HG03196 (cell line): ENCODE data around the gene MEX3C.

Source experiments
- ATAC-seq: cut with Tn5 transposase; IDR thresholded peaks from one replicate; pipeline ENCODE4 v1.9.1; 2021; ENCODE audit not compliant: unreplicated experiment

The MEX3C gene

DNA sequence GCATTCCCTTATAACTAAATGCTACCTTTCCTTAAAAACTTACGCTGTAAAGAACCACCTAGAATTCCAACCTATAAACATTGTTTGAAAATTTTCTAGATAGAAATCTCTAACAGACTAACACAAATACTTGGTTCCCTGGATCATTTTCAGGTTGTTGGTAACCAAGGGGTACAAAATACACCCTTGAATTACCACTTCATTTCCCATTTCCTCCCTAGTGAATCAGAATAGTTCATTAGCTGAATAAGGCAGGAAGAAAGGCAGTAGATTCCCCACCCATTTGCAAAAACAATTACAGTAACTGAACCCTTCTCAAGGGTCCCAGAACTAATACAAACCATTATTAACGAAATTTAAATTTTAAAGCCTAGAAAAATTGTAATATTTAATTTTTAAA is 5.5 kb downstream of the MEX3C start:
- no peak for ATAC-seq

DNA sequence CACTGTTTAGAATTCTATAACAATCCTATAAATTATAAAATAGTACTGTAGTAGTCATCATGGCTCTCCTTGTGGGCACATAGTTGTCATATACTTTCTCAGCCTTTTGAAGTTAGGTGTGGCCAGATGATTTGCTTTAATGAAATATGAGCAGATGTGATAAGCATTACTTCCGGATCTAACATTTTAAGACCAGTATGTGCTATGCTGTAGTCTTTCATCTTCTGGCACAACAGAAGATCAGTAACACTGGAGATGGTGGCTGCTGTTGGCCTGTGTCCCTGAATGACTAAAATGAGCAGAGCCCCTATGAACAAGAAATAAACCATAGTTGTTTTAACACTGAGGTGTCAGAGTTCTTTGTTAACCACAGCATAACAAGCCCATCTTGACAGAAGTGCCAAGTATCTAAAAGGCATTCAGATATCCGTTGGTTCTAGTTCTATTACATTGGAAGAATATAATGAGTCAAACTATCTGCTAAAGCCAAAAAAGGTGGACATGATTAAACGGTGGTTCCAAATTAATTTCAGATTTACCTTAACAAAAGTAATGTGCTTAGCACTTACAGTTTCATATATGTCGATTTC is 6.3 kb downstream of the MEX3C start:
- ATAC-seq: no peak

DNA sequence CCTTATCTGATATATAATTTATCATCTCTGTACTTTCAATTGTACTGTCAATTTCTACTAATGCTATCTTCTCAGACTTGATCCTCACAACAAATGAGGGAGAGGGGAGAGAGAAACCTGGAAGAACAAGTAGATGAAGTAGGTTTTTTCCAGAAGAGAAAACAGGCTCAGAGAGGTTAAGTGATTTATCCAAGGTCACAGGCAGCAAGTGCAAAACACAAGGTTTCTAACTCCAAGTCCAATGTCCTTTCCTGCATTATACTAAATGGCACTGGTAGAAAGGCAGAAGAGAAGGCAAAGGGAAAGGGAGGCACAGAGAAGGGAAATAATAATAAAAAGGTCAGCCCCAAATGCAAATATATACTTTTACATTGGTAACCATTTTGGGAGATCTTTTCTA is 7.5 kb downstream of the MEX3C start:
- ATAC-seq: no peak

DNA sequence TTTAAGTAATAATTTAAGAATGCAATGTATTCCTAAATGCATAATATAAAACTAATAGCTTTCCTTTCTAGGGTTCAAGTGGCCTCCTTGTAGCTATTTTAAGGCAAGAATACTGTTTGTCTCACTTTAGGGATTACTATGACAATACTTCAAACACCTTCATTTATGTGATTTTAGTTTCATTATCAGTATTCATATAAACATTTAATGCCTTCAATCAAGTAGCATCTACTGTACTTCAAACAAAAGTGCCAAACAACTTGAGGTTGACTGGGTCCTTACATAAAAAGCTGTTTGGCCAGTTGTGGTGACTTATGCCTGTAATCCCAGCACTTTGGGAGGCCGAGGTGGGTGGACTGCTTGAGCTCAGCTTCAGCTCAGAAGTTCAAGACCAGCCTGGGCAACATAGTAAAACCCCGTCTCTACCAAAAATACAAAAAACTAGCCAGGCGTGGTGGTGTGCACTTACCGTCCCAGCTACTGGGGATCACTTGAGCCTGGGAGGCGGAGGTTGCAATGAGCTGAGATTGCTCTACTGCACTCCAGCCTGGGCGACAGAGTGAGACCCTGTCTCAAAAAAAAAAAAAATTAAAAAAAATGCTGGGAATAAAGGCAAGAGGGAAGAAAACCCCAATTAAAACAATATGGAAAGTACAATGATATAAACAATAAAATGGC is 9.3 kb downstream of the MEX3C start:
- ATAC-seq: no peak

DNA sequence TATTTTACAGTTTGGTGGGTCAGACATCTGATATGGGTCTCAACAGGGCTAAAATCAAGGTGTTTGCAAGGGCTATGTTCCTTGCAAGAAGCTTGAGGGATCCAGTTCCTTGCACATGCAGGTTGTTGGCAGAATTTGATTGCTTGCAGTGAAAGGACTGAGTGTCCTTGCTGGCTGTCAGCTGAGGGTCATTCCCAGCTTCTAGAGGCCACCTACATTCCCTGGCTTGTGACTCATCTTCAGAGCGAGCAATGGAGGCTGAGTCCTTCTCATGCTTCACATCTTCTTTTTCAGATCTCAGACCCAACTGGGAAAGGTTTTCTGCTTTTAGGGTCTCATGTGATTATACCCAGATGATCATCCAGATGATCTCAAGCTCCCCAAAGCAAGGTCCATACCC is 12.4 kb downstream of the MEX3C start:
- no peak for ATAC-seq

DNA sequence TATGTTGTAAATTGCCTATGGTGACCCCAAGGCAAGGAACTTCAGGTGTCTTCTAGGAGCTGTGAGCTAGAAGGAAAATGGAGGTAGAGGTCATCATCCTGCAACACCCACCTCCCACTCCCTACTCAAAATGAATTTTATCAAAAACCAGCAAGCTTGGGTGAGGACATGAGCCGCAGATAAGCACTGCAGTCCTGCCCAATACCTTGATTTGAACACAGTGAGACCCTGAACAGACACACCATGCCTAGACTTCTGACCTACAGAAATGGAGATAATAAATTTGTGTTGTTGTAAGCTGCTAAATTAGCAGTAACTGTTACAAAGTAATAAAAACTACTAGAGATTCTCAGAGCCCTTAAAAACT is 13.4 kb downstream of the MEX3C start:
- ATAC-seq: no peak

DNA sequence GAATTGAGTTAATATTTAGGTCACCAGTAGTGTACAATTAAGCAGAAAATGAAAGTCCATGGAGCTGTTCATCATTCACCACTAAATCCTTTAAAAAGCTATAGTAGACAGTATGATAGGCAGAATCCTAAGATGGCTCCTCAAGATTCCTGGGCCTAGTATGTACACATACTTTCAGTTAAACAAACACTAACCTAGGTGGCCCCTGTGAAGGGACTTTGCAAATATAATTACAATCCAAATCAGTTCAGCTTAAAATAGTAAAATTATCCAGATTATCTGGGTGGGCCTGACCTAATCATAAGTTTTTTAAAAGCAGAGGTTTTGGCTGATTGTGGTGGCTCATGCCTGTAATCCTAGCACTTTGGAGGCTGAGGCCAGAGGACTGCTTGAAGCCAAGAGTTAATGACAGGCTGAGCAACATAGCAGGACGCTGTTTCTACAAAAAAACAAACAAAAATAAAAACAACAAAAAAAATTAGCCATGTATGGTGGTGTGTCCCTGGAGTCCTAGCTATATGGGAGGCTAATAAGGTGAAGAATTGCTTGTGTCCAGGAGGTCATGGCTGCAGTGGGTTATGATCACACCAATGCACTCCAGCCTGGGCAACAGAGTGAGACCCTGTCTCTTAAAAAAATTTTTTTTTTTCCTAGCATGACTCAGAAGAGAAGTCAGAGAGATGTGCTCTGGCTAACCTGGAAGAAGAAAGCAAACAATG is 13.9 kb downstream of the MEX3C start:
- ATAC-seq: no peak

DNA sequence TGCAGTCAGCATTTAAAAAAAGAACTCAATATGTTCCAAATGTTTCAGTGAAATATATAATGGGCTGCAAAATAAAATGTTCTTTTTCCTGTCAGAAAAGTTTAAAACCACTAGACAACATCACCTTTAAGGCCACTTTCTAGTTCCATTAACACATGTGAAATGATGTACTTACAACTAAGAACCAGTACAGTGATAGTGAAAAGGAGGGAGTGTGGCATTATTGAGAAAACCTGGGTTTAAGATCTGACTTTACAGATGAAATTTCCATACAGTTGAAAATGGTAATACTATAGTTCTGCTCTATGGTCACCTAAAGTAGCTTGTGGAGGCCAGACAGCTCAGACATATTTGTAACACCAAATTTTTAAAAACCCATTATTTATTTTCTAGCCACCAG is 14.7 kb downstream of the MEX3C start:
- ATAC-seq: no peak

DNA sequence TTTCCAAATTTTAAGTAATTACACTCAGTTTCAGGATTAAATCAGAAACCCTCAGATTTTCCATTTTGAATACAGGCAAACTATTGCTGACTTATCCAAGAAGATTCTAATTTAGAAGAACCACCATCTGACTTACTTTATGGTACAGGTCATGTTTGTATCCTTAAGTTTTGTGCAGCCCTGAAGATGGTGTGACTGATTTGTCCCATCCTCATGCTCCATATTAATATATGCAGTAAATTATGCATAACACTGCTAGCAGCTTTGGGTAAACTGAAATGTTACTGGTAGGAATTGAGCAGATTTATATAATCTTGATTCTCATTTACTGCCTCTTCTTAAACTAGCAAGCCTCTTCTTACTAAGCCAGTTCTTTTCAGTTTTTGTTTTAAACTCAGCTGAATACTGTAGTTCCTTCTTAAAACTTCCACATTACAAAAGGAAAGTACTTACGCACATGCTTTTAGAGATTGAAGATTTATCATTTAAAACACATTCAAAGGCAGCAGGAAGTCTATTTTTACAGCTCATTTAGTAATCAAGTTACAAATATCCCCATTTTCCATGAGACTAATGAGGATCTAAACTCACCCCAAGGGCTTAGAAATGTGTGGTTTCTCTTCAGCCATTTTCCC is 25.7 kb downstream of the MEX3C start:
- ATAC-seq: no peak

DNA sequence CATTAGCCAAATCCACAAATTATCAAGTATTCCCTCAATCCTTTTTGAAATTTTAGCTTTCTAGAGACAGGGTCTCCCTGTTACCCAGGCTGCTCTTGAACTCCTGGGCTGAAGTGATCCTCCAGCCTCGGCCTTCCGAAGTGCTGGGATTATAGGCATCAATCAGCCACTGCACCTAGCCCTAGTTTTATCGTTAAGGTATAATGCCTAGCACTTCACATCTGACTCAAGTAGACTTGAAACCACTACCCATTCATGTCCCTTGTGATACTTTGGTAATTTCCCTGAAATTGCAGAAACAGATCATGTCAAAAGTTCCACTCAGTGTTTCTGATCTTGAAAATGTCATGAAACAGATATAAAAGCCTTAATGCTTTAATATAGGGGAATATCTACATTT is 26.3 kb downstream of the MEX3C start:
- ATAC-seq: peak; percentile 49

DNA sequence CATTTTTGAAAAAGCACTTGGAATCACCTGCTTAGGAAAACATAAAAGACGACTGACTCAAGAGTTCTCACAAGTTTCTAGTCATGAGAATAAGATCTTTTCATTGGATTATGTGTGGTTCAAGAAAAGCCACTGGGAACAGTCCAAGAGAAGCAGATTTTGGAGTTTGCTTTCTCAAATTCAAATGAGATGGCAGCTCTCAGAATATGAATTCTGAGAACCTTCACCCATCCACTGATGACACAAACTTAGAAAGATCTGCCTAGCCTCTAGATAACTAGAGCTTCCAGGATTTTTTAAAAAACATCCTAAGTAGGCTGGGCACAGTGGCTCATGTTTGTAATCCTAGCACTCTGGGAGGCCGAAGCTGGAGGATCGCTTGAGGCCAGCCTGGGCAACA is 26.8 kb downstream of the MEX3C start:
- no peak for ATAC-seq

DNA sequence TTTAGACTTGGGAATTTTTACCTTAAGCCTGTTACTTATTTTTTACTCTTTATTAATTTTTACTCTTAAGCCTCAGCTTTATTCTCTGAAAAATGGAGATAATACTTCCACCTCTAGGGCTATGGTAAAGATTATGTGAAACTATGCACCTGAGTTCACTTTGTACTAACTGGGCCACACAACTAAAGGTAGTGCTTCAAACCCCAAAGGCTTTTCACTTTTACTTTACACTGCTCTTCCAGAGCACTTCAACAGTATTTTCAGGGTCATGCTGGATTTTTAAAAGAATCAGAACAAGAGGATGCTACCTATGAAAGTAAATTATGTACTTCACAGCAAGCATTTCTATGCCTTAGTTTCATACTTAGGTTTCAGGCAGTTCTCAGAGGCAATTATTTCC is 27.8 kb downstream of the MEX3C start:
- ATAC-seq: no peak

DNA sequence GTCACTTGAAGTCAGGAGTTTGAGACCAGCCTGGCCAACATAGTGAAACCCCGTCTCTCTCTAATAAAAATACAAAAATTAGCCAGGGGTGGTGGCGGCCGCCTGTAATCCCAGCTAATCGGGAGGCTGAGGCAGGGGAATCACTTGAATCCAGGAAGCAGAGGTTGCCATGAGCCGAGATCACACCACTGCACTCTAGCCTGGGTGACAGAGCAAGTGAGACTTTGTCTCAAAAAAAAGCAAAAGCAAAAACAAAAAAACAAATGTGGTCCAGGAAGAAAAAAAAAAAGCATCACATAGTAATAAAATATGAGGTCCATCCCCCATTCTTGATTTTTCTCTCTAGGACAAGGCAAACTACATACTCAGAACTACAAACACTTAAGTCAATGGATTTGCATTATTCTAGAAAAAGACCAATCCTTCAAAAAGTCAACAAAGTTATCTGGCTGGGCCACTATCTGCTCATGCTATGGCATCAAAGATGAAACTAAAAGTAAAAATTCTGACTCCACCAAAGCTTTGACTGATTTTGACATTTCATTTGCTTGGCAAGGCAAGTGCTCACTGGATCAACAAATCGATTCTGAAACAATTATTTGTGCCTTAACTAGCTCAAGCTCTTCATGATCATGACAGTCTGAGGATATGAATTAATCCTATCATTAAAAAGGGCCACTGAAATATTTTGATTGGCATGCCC is 28.4 kb downstream of the MEX3C start:
- no peak for ATAC-seq

DNA sequence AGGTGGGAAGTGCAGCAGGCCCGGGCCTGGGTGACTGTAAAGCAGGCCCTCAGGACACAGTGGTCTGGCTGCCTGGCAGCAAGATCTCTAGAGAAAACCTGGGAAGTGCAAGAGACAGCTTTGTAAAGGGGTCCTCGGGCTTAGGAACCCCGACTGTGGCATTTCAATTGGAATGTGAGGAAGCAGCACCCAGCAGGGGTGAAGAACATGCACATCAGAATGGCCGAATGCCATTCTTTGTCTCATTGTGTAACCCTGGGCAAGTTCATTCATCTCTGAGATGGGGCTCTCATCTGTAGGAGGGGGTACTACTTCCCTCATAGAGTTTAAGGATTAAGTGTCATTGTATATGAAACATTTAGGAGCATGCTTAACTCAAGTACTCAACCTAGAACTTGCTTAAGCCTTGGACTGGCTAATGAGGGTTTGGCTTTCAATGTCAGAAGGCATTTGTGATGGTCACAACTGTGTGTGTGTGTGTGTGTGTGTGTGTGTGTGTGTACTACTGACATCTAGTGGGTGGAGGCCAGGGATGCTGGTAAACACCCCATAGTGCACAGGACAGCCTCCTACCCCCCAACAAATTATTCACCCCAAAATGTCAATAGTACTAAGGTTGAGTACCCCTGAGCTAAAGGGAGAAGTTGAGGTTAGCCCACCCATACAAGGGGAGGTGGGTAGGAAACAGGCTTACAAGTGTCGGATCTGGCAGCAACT is 29.3 kb downstream of the MEX3C start:
- ATAC-seq: no peak

DNA sequence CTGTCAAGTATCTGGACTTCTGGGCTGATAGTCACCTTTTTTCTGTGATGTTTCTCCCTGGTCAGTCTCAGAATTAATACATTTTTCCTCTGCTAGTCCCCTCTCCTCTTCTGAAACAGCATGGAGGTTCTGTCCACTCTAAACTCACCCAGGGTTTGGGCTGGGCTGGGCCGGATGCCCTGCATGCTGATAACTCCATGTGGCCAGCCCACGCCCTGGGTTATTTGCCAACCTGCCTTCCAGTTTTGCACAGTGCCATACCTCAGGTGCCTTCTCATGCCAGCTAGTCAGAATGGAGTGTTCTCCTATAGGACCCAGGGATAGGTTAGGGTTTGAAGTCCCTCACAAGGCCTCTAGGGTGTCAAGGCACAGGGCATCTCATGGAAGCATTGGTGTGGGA is 32.2 kb downstream of the MEX3C start:
- no peak for ATAC-seq

DNA sequence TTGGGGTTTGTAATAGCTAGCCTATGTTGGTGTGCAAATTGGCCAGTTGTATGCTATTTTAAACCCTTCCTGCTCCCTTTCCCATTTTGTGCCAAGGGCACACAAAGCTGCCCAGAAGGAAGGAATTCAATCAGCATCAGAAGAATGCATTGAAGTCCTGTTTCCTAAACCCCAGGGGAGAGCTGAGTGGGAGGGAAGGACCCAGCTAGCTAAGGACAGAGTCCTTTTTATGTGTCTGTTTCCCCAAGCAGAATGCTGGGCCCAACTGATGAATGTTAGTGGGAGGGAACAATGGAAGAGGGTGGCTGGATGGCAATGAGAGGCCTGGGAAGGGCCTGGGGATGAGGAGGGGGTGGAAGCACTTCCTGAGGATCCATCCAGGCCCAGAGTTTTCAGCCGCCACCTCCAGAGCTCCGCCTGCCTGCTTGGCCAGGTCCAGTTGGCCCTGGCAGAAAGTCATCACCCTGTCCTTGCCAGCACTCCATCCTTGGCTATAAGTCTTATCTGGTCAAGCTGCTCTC is 32.7 kb downstream of the MEX3C start:
- no peak for ATAC-seq

DNA sequence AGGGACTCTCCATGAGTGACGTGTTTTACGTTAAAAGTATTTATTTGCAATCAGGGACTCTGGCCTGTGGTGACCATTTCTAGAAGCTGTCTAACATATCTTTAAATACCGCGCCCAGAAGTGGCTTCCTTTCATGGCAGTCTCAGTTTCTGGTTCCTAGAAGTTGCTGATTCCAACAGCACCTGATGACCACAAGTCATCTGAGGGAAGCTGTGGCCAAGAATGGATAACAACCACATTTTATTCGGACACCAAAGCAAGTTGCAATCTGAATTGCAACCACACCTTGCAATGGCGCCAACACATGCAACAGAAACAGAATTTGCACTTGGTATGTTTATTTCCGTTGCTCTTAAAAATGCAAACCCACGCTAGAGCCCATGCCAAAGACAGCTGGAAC is 33.1 kb downstream of the MEX3C start:
- no peak for ATAC-seq

DNA sequence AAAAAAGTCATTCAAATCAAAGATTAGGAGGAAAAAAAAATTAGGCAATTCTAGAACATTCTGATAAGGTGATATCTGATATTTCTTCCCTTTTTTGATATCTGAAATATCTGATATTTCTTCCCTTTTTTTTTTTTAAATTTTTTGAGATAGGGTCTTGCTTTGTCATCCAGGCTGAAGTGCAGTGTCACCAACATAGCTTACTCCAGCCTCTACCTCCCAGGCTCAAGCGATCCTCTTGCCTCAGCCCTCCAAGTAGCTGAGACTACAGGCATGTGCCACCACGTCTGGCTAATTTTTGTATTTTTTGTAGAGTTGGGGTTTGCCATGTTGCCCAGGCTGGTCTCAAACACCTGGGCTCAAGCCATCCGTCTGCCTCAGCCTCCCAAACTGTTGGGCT is 33.9 kb downstream of the MEX3C start:
- no peak for ATAC-seq

DNA sequence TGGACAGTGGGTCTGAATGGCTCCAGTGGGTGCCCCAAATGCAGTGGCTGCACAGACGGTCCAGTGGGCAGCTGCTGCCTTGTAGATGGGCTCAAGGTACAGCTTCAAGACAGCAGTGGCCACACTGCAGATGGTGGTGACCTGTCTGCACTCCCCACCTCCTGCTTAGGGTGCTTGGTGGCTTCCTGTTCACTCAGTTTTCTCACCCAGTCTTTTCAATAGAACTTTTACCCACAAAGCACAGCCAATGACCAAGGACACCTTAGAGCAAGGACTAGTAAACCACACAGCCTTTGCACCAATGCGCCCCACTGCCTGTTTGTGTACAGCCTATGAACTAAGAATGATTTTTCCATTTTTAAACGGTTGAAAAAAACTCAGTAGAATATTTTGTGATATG is 34.9 kb downstream of the MEX3C start:
- ATAC-seq: no peak

DNA sequence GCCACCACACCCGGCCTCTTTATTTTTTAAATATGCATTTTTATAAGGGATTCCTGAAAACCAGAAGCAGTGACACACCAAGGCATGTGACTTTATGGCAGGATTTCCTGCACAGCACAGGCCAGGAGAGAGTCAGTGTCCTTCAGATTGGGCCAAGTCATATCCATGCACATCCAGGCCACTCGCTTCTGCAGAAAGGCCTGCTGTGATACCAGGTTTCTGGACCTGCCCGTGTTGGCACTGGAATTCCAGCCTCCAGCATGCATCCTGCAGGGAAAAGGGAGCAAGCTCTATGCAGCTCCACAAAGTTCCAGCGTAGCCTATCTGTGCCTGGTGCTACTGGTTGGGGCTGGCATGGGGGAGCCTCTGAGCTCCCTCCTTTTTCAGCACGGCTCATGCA is 36.8 kb downstream of the MEX3C start:
- no peak for ATAC-seq

DNA sequence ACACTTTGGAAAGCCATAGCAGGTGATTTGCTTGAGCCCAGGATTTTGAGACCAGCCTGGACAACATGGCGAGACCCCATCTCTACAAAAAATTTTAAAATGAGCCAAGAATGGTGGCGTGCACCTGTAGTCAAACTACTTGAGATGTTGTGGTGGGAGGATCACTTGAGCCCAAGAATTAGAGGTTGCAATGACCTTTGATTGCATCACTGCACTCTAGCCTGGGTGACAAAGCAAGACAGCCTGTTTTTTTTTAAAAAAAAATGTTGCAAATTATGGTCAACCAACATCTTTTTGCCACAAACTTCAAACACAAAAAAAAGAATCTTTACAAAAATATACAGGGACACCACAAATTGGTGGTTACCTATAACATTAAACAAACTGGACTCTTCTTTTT is 40.3 kb downstream of the MEX3C start:
- ATAC-seq: no peak
